HepG2 (cell line): ENCODE measurements around the gene MDFI. TPM values are rescaled to one million over a fixed set of nuclear protein-coding genes. Genes with fewer than 3 reads are reported as not detected.

Source experiments
- ATAC-seq: fragments of 200-7000 bp; cut with Tn5 transposase; 3 replicates; pipeline ENCODE4 v1.9.1; 2020; ENCODE audit warnings: mild to moderate bottlenecking, moderate library complexity
- BruUV-seq: library from RNA; stranded (reverse); fragments of 400-500 nt; replicated peaks from 2 replicates; lab custom pipeline; 2021; lab: Mats Ljungman, UMichigan
- CTCF ChIA-PET: fragments of 300-600 bp; formaldehyde crosslinking; extraction: SDS; loops from one replicate; lab custom pipeline; 2021; ENCODE audit warnings: low total read pairs, inconsistent platforms, low intra/inter-chr PET ratio; lab: Yijun Ruan, JAX
- POLR2A ChIA-PET: fragments of 350-600 bp; sonication (Branson Sonifier 250); formaldehyde crosslinking; loops from one replicate; lab custom pipeline; 2020; ENCODE audit warnings: antibody characterized with exemption, inconsistent platforms; lab: Yijun Ruan, JAX
- DNase-seq: peaks from one replicate; pipeline ENCODE4 v3.0.0-alpha.2; 2015; ENCODE audit warnings: low spot score
- FAIRE-seq: peaks from 3 replicates; lab custom pipeline; 2011; peaks lifted over from hg19 to GRCh38; lab: Jason Lieb, UNC
- H2AFZ ChIP-seq: one replicate; pipeline ENCODE4 v1.6.1; 2011; ENCODE audit warnings: low read length, inconsistent platforms
- H3K27ac ChIP-seq: fragments of 300-600 bp; 3 replicates; pipeline ENCODE4 v1.8.0; 2011; ENCODE audit warnings: mixed run types, mild to moderate bottlenecking, mixed read lengths, low read length, inconsistent platforms; ENCODE audit not compliant: insufficient read depth; ENCODE audit errors: extremely low read length
- H3K27me3 ChIP-seq, 2 experiments: fragments of 200-600 bp in 1 of 2; 2 replicates in 1 of 2; 3 replicates in 1 of 2; pipeline versions ENCODE4 v1.6.0 to v1.8.0; 2011; ENCODE audit warnings: low read length in 2 of 2, mild to moderate bottlenecking in 2 of 2, moderate library complexity in 2 of 2, inconsistent platforms in 1 of 2; ENCODE audit not compliant: insufficient read depth in 2 of 2, control insufficient read depth in 1 of 2
- H3K36me3 ChIP-seq, 2 experiments: fragments of 200-600 bp in 1 of 2; replicated peaks in 1 of 2; 2 replicates in 1 of 2; 3 replicates in 1 of 2; pipeline versions ENCODE4 v1.5.1 to v1.8.0; 2011; ENCODE audit warnings: low read length in 2 of 2, inconsistent platforms in 1 of 2; ENCODE audit not compliant: insufficient read depth in 2 of 2, control insufficient read depth in 1 of 2
- H3K4me1 ChIP-seq: 2 replicates; pipeline ENCODE4 v1.5.1; 2012; ENCODE audit warnings: low read length, inconsistent platforms; ENCODE audit not compliant: insufficient read depth
- H3K4me2 ChIP-seq: 2 replicates; pipeline ENCODE4 v1.6.0; 2011; ENCODE audit warnings: low read depth, low read length, inconsistent platforms
- H3K4me3 ChIP-seq, 3 experiments: fragments of 200-600 bp in 1 of 3; sonication (generic), shearing (Covaris generic) in 1 of 3; replicated peaks in 1 of 3; 2 replicates each; pipeline ENCODE4 v1.5.1; 2011 to 2016; ENCODE audit warnings: low read length in 3 of 3, inconsistent platforms in 2 of 3, low read depth in 2 of 3, mild to moderate bottlenecking in 2 of 3, control low read depth in 1 of 3, mixed read lengths in 1 of 3; ENCODE audit not compliant: insufficient read depth in 1 of 3
- H3K79me2 ChIP-seq: one replicate; pipeline ENCODE4 v1.6.1; 2011; ENCODE audit warnings: low read length, inconsistent platforms; ENCODE audit not compliant: insufficient read depth
- H3K9ac ChIP-seq: 2 replicates; pipeline ENCODE4 v1.6.0; 2011; ENCODE audit warnings: mild to moderate bottlenecking, low read depth, low read length, inconsistent platforms; ENCODE audit not compliant: insufficient read depth
- H3K9me3 ChIP-seq: 2 replicates; pipeline ENCODE4 v1.5.1; 2012; ENCODE audit warnings: mild to moderate bottlenecking, low read length
- H4K20me1 ChIP-seq: 2 replicates; pipeline ENCODE4 v1.6.0; 2011; ENCODE audit warnings: inconsistent platforms, mild to moderate bottlenecking, low read length, moderate library complexity; ENCODE audit not compliant: insufficient read depth
- ARID3A ChIP-seq: IDR thresholded peaks from 2 replicates; pipeline ENCODE4 v1.6.1; 2012; ENCODE audit warnings: low read depth, low read length, improper control_type of control experiment
- CCAR2 ChIP-seq: fragments of 200-400 bp; formaldehyde crosslinking; optimal IDR thresholded peaks from 2 replicates; pipeline ENCODE3; 2018; ENCODE audit warnings: low read depth, mild to moderate bottlenecking, low read length, moderate library complexity
- KAT7 ChIP-seq: IDR thresholded peaks from 2 replicates; pipeline ENCODE4 v1.6.1; 2018; ENCODE audit warnings: borderline replicate concordance, missing compliant biosample characterization
- MEF2D ChIP-seq: sonication (generic); formaldehyde crosslinking; IDR thresholded peaks from 2 replicates; pipeline ENCODE4 v1.5.1; 2020; ENCODE audit warnings: mild to moderate bottlenecking, missing genetic modification reagents
- PAF1 ChIP-seq: IDR thresholded peaks from 2 replicates; pipeline ENCODE4 v1.6.1; 2016; ENCODE audit warnings: missing genetic modification reagents, missing compliant biosample characterization
- TRIM22 ChIP-seq: fragments of 450-650 bp; IDR thresholded peaks from 2 replicates; pipeline ENCODE4 v1.6.1; 2017
- ZC3H13 ChIP-seq: sonication (generic); formaldehyde crosslinking; IDR thresholded peaks from 2 replicates; pipeline ENCODE4 v1.8.1; 2023; ENCODE audit warnings: mild to moderate bottlenecking, missing genetic modification reagents, moderate library complexity
- ZKSCAN8 ChIP-seq: IDR thresholded peaks from 2 replicates; pipeline ENCODE4 v1.6.1; 2016; ENCODE audit warnings: borderline replicate concordance, missing genetic modification reagents, missing compliant biosample characterization
- ZNF12 ChIP-seq: sonication (generic); formaldehyde crosslinking; IDR thresholded peaks from 2 replicates; pipeline ENCODE4 v1.5.0; 2020; ENCODE audit warnings: missing genetic modification reagents
- ZNF44 ChIP-seq: sonication (generic); formaldehyde crosslinking; IDR thresholded peaks from 2 replicates; pipeline ENCODE4 v1.5.1; 2020; ENCODE audit warnings: mild to moderate bottlenecking, missing genetic modification reagents
- ZNF441 ChIP-seq: sonication (generic); formaldehyde crosslinking; IDR thresholded peaks from 2 replicates; pipeline ENCODE4 v1.7.0; 2021; ENCODE audit warnings: missing genetic modification reagents, borderline replicate concordance
- ZNF768 ChIP-seq: sonication (generic); formaldehyde crosslinking; IDR thresholded peaks from 2 replicates; pipeline ENCODE4 v1.4.0; 2020; ENCODE audit warnings: missing genetic modification reagents
- WGBS: methylation state at CpG from one replicate; pipeline ENCODE4 v1.1.6; 2017; ENCODE audit warnings: low lambda C conversion rate; 5-methylcytosine and 5-hydroxymethylcytosine counted together
- in situ Hi-C: cut with HindIII; loops from 2 replicates; pipeline ENCODE4 v1.10.0; 2017; ENCODE audit warnings: low pct_unique_long_range_greater_than_20kb; ENCODE audit not compliant: extremely low pct_ligation_motif_present
- intact Hi-C: fragments of 100-400 bp; cut with micrococcal nuclease; formaldehyde crosslinking; loops from one replicate; pipeline ENCODE4 v1.10.0; 2022; ENCODE audit not compliant: unreplicated experiment
- polyA plus RNA-seq, 8 experiments: library from polyadenylated mRNA; depleted of rRNA in 3 of 8; stranded (reverse) in 7 of 8; unstranded in 1 of 8; fragments of >200 nt; fragmentation: Illumina TruSeq in 4 of 8; extraction: Trizol in 4 of 8; gene quantifications; 2 replicates each; pipeline versions ENCODE4 v1.2.1 to v1.2.3, GENCODE V29; 2011 to 2016; ENCODE audit warnings: low read depth in 4 of 8, missing spikeins in 1 of 8, mixed read lengths in 1 of 8; ENCODE audit not compliant: insufficient read depth in 1 of 8
- total RNA-seq, 5 experiments: library from RNA; depleted of rRNA; stranded (reverse); fragments of >200 nt; fragmentation: Illumina TruSeq; extraction: Trizol; gene quantifications; 2 replicates each; pipeline ENCODE4 v1.2.3, GENCODE V29; 2016; ENCODE audit warnings: low read depth in 1 of 5
- TF ChIP-seq, protein P1 (sequence below): IDR thresholded peaks from 2 replicates; pipeline ENCODE4 v1.6.1; 2012; ENCODE audit warnings: inconsistent platforms
- TF ChIP-seq, protein P2 (sequence below): sonication (generic); formaldehyde crosslinking; IDR thresholded peaks from 2 replicates; pipeline ENCODE4 v1.4.0; 2020; ENCODE audit warnings: missing genetic modification reagents, mild to moderate bottlenecking, borderline replicate concordance
- TF ChIP-seq, protein P3 (sequence below): sonication (generic); formaldehyde crosslinking; IDR thresholded peaks from 2 replicates; pipeline ENCODE4 v1.4.0; 2020; ENCODE audit warnings: missing genetic modification reagents, borderline replicate concordance

Gene MDFI
- total and polyA plus RNA-seq, 2 of the 13 experiments (the other 11 are each of a cell fraction or from before 2014, with no cell fraction given), result 0.28 TPM; not detected in 1

- peaks cover 9 to 63% of the 10 kb centered on the region in 2 experiments; a peak in 4 of 5 replicates for H3K27me3 ChIP-seq
- no peak overlapping the region for H2AFZ ChIP-seq
- ATAC-seq (no peak), DNase-seq (no peak), FAIRE-seq (no peak)
- no TSS peak for BruUV-seq
- intact Hi-C loops, result no loop called here
- H3K79me2 ChIP-seq, result no peaks in the 10 kb centered on the region
- no peaks in the 10 kb centered on the region for H3K4me1 ChIP-seq
- in situ Hi-C loops, result no loop called here
- no peaks in the 10 kb centered on the region for H3K9me3 ChIP-seq
- no peaks in the 10 kb centered on the region for H4K20me1 ChIP-seq
- H3K4me3 ChIP-seq, result no peak overlapping the region
- no peak overlapping the region for H3K9ac ChIP-seq
- ChIA-PET CTCF (no interaction called here), POLR2A (no interaction called here)
- H3K36me3 ChIP-seq, result no peaks in the 10 kb centered on the region
- no peak overlapping the region for H3K27ac ChIP-seq
- H3K4me2 ChIP-seq, result no peak overlapping the region
- WGBS, result 62% methylated on average over 7 of the region's 7 CpGs
- TF ChIP-seq, protein P1, sequence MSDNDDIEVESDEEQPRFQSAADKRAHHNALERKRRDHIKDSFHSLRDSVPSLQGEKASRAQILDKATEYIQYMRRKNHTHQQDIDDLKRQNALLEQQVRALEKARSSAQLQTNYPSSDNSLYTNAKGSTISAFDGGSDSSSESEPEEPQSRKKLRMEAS, result no peak
- TF ChIP-seq, protein P2, sequence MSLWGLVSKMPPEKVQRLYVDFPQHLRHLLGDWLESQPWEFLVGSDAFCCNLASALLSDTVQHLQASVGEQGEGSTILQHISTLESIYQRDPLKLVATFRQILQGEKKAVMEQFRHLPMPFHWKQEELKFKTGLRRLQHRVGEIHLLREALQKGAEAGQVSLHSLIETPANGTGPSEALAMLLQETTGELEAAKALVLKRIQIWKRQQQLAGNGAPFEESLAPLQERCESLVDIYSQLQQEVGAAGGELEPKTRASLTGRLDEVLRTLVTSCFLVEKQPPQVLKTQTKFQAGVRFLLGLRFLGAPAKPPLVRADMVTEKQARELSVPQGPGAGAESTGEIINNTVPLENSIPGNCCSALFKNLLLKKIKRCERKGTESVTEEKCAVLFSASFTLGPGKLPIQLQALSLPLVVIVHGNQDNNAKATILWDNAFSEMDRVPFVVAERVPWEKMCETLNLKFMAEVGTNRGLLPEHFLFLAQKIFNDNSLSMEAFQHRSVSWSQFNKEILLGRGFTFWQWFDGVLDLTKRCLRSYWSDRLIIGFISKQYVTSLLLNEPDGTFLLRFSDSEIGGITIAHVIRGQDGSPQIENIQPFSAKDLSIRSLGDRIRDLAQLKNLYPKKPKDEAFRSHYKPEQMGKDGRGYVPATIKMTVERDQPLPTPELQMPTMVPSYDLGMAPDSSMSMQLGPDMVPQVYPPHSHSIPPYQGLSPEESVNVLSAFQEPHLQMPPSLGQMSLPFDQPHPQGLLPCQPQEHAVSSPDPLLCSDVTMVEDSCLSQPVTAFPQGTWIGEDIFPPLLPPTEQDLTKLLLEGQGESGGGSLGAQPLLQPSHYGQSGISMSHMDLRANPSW (CRISPR knock-in tag), result no peak
- no peak for TF ChIP-seq KAT7 (CRISPR knock-in tag)
- no peak for TF ChIP-seq MEF2D
- no peak for TF ChIP-seq CCAR2
- no peak for TF ChIP-seq ZC3H13
- TF ChIP-seq ZNF44 (CRISPR knock-in tag), result no peak
- no peak for TF ChIP-seq ZNF12 (CRISPR knock-in tag)
- TF ChIP-seq ZNF768, result no peak
- TF ChIP-seq ARID3A, result no peak
- TF ChIP-seq, protein P3, sequence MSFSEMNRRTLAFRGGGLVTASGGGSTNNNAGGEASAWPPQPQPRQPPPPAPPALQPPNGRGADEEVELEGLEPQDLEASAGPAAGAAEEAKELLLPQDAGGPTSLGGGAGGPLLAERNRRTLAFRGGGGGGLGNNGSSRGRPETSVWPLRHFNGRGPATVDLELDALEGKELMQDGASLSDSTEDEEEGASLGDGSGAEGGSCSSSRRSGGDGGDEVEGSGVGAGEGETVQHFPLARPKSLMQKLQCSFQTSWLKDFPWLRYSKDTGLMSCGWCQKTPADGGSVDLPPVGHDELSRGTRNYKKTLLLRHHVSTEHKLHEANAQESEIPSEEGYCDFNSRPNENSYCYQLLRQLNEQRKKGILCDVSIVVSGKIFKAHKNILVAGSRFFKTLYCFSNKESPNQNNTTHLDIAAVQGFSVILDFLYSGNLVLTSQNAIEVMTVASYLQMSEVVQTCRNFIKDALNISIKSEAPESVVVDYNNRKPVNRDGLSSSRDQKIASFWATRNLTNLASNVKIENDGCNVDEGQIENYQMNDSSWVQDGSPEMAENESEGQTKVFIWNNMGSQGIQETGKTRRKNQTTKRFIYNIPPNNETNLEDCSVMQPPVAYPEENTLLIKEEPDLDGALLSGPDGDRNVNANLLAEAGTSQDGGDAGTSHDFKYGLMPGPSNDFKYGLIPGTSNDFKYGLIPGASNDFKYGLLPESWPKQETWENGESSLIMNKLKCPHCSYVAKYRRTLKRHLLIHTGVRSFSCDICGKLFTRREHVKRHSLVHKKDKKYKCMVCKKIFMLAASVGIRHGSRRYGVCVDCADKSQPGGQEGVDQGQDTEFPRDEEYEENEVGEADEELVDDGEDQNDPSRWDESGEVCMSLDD (CRISPR knock-in tag), result no peak
- TF ChIP-seq ZKSCAN8, result no peak
- TF ChIP-seq ZNF441 (CRISPR knock-in tag), result no peak
- TF ChIP-seq PAF1 (CRISPR knock-in tag), result no peak
- no peak for TF ChIP-seq TRIM22
Observed at GRCh38 chr6:41672016-41672415, 33.7 kb downstream of the MDFI start.
